Measurements from ENCODE around the gene STAC3.

DNA sequence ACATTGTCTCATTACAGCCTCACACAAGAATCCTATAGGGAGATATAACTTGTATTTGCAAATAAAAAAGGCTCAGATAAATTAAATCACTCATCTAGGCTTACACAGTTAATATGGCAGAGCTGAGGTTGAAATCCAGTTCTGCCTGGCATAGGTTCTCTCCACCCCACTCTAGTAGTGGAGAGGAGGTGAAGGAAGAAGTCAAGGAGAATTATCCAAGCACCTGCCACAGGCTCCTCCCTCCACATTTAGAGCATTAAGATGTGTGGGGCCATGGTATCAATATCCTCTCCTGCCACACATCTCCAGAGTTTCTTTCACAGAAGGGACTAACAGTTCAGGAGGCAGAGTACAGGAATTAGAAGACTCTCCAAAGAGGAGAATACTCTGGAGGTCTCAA, 22.5 kb upstream of the STAC3 start:
- TF ChIP-seq, protein P1, sequence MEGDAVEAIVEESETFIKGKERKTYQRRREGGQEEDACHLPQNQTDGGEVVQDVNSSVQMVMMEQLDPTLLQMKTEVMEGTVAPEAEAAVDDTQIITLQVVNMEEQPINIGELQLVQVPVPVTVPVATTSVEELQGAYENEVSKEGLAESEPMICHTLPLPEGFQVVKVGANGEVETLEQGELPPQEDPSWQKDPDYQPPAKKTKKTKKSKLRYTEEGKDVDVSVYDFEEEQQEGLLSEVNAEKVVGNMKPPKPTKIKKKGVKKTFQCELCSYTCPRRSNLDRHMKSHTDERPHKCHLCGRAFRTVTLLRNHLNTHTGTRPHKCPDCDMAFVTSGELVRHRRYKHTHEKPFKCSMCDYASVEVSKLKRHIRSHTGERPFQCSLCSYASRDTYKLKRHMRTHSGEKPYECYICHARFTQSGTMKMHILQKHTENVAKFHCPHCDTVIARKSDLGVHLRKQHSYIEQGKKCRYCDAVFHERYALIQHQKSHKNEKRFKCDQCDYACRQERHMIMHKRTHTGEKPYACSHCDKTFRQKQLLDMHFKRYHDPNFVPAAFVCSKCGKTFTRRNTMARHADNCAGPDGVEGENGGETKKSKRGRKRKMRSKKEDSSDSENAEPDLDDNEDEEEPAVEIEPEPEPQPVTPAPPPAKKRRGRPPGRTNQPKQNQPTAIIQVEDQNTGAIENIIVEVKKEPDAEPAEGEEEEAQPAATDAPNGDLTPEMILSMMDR (IDR thresholded peaks at IDR 0.05): no peak
- no peak for TF ChIP-seq POLR2A (IDR thresholded peaks at IDR 0.05)
- no peak for TF ChIP-seq POLR2AphosphoS5 (IDR thresholded peaks at IDR 0.05; ENCODE audit: insufficient read depth in 1 of 2, low read depth in 1 of 2)
